ENCODE data around the gene THSD4.
"Not testable (repeated sequence)": the region's sequence is repeated elsewhere in the genome, so short reads cannot be mapped to it uniquely, and the experiment has no call there.

The THSD4 gene

GRCh38 chr15:71153823-71154524 is 38.7 kb downstream of the THSD4 start:
- DNase-seq: no peak

GRCh38 chr15:71154607-71155200 is 39.4 kb downstream of the THSD4 start:
- DNase-seq: no peak

DNA sequence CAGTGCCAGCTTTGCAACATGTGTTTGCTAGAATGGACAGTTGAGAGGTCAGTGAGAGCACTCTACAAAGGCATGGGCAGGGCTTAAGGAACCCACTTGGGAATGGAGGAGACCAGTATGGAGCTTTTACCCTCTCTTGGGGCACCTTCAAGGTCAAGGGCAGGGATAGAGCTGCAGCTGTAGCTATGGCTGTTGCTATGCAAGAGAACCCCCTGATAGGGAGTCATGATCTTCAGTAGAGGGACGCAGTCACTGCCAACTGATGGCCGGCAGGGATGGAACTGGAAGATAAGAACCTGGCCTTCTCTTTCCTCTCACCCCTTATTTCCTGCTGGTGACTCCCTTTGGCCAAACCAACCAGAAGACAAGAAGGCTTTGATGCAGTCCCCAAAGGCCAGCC is 40.3 kb downstream of the THSD4 start:
- no peak for DNase-seq

- DNase-seq: no peak
Measured at GRCh38 chr15:71160976-71161375, 45.7 kb downstream of the THSD4 start.

DNA sequence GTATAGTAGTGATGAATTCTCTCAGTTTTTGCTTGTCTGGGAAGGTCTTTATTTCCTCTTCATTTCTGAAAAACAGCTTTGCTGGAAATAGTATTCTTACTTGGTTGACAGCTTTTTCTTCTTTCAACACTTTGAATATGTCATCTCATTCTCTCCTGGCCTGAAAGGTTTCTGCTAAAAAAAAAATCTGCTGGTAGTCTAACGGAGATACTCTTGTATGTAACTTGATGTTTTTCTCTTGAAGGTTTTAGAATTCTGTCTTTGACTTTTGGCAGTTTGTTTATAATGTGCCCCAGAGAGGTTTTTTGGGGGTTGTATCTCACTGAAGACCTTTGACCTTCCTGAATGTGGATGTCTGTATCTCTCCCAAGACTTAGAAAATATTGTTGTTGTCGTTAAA is 47.0 kb downstream of the THSD4 start:
- no peak for DNase-seq

- not testable (repeated sequence) for DNase-seq
Measured at GRCh38 chr15:71164606-71165005, 49.3 kb downstream of the THSD4 start.

DNA sequence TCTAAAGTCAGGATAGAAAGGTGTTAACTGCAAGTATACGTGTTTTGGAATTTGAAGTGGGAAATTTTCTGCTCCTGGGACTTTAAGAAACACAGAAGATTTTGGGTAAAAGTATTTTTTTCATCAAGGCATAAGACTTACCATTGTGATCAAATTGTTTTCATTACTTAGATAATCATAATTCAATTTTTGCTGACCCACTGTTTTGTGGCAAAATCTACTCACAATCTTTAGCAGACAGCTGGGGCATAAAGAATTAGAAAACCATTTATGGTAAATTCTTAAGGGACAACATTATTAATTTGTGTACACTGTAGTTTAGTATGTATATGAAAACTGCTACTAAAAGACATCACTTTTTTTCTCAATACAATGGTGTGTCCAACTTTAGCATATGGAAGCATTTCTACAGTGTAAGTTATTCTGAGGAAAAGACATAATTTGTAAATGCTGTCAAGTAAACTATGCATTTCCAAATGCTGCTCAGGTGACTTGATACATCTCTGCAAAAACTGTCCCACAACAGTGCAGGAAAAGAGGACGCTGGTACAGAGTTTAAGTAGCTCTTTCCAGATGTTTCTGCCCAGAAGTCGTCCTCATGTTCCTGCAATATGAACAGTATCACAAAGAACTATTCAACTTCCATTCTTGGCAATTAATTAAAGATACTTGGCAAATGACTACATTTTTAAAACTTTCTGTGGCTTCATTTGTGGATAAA is 52.3 kb downstream of the THSD4 start:
- DNase-seq: no peak

- no peak for DNase-seq
Measured at GRCh38 chr15:71168166-71168834, 53.0 kb downstream of the THSD4 start.

GRCh38 chr15:71170163-71170562 is 54.9 kb downstream of the THSD4 start:
- no peak for DNase-seq

DNA sequence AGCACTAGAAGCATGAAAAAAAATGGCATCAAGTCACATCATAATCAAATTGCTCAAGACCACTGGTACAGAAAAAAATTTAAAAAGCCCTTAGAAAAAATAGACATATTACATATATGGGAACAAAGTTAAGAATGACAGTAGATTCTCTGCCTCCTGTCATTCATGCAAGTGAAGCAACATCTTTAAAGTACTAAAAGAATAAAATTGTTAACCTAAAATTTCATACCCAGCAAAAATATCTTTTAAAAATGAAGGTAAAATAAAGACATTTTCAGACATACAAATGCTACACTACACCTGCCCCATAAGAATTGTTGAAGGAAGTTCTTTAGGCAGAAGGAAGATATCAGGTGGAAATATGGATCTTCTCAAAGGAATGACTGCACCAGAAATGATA is 55.9 kb downstream of the THSD4 start:
- no peak for DNase-seq

GRCh38 chr15:71174360-71174759 is 59.1 kb downstream of the THSD4 start:
- DNase-seq: not testable (repeated sequence)

DNA sequence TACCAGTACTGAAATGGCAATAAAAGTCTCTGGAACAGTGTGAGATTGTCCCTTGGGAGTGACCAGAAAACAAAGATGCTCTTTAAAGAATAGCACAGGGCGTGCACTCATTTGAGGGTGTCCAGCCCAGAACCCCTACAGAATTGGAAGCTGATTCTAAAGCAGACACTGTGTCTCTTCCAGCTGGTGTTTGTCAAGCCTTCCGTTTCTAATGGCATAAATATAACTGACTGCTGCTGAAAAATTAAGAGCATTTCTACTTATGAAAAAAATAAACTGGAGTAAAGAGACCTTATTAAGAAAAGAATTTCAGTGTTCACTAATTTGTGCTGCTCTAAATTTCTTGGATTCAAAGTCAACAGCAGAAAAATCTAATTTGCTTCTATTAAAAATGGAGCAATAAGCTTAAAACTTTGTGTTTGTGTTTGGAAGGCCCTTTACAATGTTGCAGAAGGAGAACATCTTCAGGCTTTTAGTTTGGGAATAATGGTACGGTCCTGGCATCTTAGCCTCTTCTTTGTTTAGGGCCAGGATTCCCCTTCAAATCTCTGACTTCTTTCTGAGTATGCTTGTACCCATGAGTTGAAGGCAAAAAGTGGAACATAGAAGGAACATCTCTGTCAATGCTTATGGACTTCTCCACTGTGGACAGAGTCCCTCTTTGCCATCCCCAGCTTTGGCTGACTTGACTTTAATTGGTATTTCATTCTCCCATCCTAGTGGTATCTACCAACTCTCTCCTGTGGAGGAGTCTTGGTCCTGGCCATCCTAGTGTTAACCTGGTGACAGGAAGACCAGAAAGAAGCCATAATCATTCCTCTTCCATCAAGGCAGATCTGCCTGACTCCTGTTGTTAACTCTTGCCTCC is 65.9 kb downstream of the THSD4 start:
- DNase-seq: no peak

DNA sequence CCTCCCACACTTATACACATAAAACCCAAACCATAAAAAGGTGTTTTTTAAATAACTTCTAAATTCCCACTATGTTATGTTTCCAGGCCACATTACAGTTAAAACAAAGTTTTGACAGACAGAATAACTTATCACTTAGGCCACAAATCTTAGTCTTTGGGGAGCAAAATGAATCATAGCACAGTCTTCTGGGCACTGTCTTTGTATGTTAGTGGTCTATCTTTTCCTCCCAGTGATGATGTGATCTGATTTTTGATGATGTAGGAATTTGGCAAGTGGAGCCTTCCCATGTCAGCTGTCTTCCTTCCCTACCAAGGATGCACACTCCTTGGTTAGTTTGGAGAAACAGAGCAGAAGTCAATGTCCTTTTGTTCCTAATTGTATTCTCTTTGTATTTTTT is 67.3 kb downstream of the THSD4 start:
- no peak for DNase-seq

- no peak for DNase-seq
Measured at GRCh38 chr15:71183063-71183462, 67.8 kb downstream of the THSD4 start.

GRCh38 chr15:71185706-71186105 is 70.4 kb downstream of the THSD4 start:
- DNase-seq: no peak

DNA sequence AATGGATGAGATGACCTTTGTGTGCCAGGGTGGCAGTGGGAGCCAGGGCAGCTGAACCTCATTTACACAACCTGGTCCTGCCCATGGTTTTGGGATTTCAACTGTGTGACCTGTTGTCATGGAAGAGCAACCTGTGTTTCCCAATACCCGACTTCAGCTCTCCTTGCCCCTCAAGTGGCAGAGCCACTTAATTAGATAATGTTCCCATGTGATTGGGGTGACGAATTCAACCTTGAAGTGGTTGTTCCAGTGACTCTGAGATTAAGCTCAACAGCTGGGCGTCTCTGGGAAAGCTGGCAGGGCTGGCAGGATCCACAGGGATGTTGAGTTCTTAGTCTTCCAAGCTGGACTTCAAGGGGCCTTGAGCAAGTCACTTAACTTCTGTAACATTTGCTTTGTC is 71.0 kb downstream of the THSD4 start:
- DNase-seq: no peak

DNA sequence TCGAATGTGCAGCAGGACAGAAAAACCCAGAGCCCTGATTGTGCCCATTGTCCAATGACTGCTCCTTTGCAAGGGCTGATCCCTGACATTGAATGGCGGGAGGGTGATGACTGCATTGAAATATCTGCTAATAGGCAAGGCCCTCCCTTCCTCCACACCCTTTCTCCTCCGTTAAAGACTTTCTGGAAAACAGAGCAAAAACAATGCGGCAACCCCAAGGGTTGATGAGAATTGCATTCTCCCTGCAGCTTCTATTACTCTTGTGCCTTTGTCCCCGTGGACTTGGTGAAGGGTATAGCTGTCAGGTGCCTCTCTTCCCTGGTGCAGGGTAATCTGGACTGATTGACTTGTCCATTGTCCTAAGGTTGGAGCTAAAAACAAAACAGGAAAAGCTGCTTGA is 71.8 kb downstream of the THSD4 start:
- no peak for DNase-seq

DNA sequence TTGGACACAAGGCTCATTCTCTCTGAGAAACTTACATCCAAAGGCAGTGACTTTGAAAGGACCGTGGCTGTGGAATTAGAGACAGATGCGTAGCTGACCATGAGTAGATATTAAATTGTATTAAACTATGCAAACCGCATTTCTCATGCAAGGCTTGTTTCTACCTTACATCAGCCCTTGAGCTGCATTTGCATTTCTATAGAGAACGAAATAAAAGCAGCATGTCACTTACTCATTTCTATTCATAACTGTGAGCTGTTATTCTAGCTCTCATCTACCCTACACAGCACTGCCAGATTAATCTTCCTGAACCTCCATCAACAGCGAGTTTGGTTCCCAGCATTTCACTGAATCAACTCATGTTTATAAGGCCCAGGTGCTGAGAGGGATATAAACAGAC is 72.3 kb downstream of the THSD4 start:
- DNase-seq: no peak

DNA sequence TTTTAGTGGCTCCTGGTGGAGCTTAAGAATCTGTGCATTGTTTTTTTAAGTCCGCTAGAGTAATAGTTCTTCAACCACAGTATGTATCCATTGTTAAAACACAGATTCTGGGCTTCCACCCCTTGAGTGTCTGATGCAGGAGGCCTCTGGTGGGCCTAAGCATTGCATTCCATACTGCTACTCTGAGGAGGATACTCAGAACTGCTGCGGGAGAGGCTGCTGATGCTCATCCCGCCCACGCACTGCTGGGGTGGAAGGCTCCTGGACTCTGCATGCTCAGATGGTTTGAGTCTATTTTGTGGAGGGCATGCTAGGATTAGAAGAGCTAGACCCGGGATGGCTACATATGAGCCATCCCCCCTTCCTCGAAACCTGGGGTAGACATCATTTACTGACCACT is 74.4 kb downstream of the THSD4 start:
- no peak for DNase-seq

DNA sequence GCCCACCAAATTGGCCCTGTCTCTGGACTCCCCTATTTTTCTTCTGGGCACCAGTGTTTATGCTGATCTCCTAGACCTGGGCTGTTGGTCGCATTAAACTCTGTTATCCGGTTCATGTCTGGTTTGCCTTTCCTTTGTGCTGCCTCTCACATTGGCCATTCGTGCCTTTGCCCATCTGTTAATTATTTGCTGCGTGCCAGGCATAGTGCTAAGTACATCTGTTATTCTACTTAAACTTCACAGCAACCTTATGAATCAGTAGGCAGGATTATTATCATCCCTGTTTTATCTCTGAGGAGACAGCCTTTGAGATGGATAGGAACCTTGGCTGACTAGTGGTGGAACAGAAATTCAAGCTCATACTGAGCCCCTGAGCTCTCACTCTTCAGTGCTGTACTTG is 76.0 kb downstream of the THSD4 start:
- DNase-seq: no peak

- DNase-seq: no peak
Measured at GRCh38 chr15:71192816-71193215, 77.5 kb downstream of the THSD4 start.

- no peak for DNase-seq
Measured at GRCh38 chr15:71194286-71194685, 79.0 kb downstream of the THSD4 start.

GRCh38 chr15:71195242-71195641 is 80.0 kb downstream of the THSD4 start:
- DNase-seq: no peak

Measured in RPMI8226 (cell line).